GM15510 (cell line): ENCODE results near the gene LRRTM4.

ENCODE experiments used
- POLR2A ChIP-seq: IDR thresholded peaks from 3 replicates; pipeline ENCODE4 v1.6.1; 2011; ENCODE audit warnings: borderline replicate concordance; ENCODE audit not compliant: insufficient read length; ENCODE audit errors: extremely low read depth

Gene LRRTM4

GRCh38 chr2:77087987-77088414 is 434.2 kb downstream of the LRRTM4 start:
- TF ChIP-seq POLR2A = no peak

DNA sequence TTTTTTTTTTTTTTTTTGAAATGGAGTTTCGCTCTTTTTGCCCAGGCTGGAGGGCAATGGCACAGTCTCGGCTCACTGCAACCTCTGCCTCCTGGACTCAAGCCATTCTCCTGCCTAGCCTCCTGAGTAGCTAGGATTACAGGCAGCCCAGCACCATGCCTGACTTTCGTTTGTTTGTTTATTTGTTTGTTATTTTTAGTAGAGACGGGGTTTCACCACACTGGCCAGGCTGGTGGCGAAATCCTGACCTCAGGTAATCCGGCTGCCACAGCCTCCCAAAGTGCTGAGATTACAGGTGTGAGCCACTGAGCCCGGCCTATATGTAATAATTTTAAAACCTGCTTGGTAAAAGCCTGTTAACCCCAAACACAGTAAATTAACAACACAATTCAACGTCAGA is 435.7 kb downstream of the LRRTM4 start:
- TF ChIP-seq POLR2A = no peak

DNA sequence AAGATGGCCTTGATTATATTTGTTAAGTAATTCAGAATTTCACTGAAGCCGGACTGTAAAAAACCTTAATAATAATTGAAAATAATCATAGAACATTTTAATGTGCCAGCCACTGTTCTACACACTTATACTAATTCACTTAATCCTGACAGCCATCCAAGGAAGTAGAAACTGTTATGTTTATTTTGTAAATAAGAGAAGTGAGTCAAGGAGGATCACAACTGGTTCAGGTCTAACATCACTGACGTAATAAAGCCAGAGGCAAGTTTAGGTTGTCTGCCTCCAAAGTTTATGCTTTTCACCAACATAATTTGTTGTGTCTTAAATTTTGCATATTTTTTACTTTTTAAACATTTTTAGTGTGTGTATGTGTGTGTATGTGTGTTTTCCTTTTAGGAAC is 436.1 kb downstream of the LRRTM4 start:
- no peak for TF ChIP-seq POLR2A

GRCh38 chr2:77085561-77085960 is 436.6 kb downstream of the LRRTM4 start:
- TF ChIP-seq POLR2A = no peak

- no peak for TF ChIP-seq POLR2A
Observed at GRCh38 chr2:77081597-77081996, 440.6 kb downstream of the LRRTM4 start.

DNA sequence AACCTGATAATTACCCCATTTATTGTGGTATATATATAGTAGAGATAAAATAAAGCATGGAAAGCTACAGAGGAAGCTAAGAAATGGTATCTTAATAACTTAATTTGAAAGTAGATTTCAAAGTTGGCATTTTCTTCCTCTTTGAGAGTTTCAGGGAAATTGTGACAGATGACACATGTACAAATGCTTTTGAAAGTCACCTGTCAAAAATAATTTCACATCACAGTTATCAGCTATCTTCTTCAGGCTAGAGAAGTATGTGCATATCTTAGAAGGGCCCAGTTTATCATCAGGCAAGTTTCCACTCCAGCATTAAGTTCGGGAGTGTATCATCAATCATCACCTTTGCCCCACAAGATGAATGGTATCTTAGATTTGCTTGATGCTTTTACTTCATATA is 457.9 kb downstream of the LRRTM4 start:
- TF ChIP-seq POLR2A = no peak

GRCh38 chr2:77054938-77055337 is 467.2 kb downstream of the LRRTM4 start:
- no peak for TF ChIP-seq POLR2A

DNA sequence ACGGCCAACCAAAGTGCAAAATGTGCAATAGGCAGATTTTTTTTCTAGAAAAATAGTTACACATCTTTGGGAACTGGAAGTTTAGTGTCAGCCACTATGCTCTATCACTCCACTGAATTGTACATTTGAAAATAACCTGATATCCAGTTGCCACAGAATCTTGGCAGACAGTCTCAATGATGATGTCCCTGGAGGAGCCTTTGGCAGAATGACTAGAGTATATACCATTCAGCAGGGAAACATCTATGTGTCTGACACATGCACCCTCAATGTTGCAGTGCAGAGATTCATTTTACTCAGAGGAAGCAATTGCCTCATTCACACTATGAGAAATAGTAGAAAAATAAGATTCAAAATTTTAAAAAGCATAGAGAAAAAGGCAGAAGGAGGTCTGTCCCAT is 475.8 kb downstream of the LRRTM4 start:
- TF ChIP-seq POLR2A = no peak

GRCh38 chr2:77034445-77034844 is 487.7 kb downstream of the LRRTM4 start:
- no peak for TF ChIP-seq POLR2A

DNA sequence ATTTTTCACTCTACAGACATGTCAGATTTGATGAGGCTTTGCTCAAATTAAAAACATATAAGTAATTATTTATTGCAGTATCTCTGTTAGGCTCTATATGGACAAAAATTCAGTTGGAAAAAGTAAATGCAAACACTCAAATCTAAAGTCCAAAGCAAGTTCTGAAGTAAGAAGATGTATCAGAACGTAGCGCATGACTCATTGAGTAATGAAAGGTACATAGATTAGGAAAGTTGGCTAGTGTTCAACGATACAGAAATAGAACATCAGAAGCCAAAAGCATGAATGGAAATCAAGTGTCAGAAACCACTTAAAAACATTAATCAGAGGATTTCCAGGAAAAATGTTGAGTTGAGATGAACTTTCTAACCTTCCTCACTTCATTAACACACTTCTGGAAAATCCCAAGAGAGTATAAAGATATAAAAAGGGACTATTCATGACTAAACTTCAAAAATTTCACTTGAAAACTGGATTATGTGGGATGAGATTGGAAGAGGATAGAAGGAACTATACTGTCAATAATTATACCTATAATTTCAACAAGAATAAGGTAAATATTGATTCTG is 494.1 kb downstream of the LRRTM4 start:
- TF ChIP-seq POLR2A = no peak

DNA sequence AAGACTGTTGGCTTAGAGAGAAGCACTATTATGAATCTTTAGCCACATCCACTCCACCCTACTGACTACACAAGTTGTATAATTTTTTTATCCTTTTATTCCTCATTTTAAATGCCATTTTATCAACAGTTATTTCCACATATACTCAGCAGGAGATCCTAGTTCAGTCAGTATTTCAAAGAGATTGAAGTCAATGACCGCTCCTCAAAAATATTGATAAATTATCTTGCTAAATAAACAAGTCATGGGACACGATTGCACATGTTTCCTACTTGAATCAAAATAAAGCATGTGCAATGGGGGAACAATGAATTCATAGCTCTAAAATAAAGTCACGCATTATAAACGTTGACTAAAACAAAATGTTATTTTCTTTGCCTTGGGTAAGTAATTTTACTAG is 496.5 kb downstream of the LRRTM4 start:
- no peak for TF ChIP-seq POLR2A

DNA sequence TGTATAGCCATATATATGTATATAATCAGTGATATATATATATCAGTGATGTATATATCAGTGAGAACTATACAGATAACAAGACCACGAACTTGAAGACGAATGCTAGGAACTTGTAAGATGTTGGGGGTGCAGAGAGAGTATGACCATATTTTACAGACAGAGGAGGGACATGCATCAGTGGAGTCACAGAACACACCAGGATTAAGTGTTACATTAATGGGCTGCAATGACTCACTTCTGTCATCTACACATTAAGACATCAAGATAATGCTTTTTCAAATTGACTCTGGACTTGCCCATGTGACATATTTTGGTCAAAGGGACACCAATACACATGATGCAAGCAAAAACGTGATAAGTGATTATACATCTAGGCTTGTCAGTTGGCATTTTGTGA is 501.0 kb downstream of the LRRTM4 start:
- TF ChIP-seq POLR2A = no peak

DNA sequence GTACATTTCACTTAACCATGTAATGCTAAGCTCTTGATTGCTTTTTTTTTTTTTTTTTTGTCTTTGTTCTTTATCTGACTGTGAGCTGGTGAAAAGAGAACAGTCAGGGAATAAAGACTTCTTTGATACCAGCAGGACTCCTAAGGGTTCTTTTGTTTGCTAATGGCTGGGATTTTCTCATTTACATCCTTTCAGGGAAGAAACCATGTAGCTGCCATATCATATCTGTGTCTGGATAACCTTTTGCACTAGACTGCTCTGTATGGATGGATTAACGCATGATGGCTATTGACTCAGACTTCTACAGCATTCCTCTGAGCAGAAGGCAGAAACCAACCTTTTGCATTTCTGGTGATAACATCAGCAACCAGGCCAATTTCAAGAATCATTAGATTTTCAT is 504.0 kb downstream of the LRRTM4 start:
- no peak for TF ChIP-seq POLR2A

GRCh38 chr2:77017355-77017745 is 504.8 kb downstream of the LRRTM4 start:
- no peak for TF ChIP-seq POLR2A

GRCh38 chr2:77016443-77017354 is 505.5 kb downstream of the LRRTM4 start:
- no peak for TF ChIP-seq POLR2A

GRCh38 chr2:77013953-77014352 is 508.2 kb downstream of the LRRTM4 start:
- no peak for TF ChIP-seq POLR2A
